K562 (cell line): Measurements from ENCODE around the gene TAAR2. TPM values are rescaled to one million over a fixed set of nuclear protein-coding genes. Genes with fewer than 3 reads are reported as not detected.

Experiments used
- ATAC-seq: fragments of 200-7000 bp; cut with Tn5 transposase; 3 replicates; pipeline ENCODE4 v1.9.1; 2020; ENCODE audit warnings: moderate library complexity
- BruUV-seq: library from RNA; stranded (reverse); fragments of 400-500 nt; replicated peaks from 2 replicates; lab custom pipeline; 2021; lab: Mats Ljungman, UMichigan
- CTCF ChIA-PET: fragments of 300-600 bp; formaldehyde crosslinking; extraction: SDS; loops from one replicate; lab custom pipeline; 2021; ENCODE audit warnings: low intra/inter-chr PET ratio; lab: Yijun Ruan, JAX
- POLR2A ChIA-PET: fragments of 300-600, 350-650 bp; sonication (Branson Sonifier 250); formaldehyde crosslinking; extraction: SDS; loops from one replicate; lab custom pipeline; 2021; ENCODE audit warnings: antibody characterized with exemption, inconsistent platforms; lab: Yijun Ruan, JAX
- DNase-seq, 4 experiments: peaks; one replicate each; pipeline versions ENCODE4 v3.0.0 to v3.0.0-alpha.2; 2011 to 2018; ENCODE audit warnings: low spot score in 3 of 4, mixed read lengths in 3 of 4; ENCODE audit errors: extremely low read depth in 1 of 4
- FAIRE-seq: peaks from 2 replicates; lab custom pipeline; 2011; peaks lifted over from hg19 to GRCh38; lab: Jason Lieb, UNC
- H2AFZ ChIP-seq: 2 replicates; pipeline ENCODE4 v1.6.0; 2011; ENCODE audit warnings: low read depth, low read length, control low read depth, inconsistent platforms
- H3K27ac ChIP-seq: fragments of 200-600 bp; 3 replicates; pipeline ENCODE4 v1.8.0; 2011; ENCODE audit warnings: low read depth, mild to moderate bottlenecking, control low read depth, inconsistent platforms, low read length, moderate library complexity, mixed read lengths; ENCODE audit errors: extremely low read depth
- H3K27me3 ChIP-seq, 2 experiments: fragments of 300-600 bp in 1 of 2; 2 replicates in 1 of 2; 3 replicates in 1 of 2; pipeline versions ENCODE4 v1.6.0 to v1.8.0; 2011; ENCODE audit warnings: inconsistent platforms in 2 of 2, low read length in 2 of 2, mild to moderate bottlenecking in 1 of 2, mixed read lengths in 1 of 2, moderate library complexity in 1 of 2; ENCODE audit not compliant: control insufficient read depth in 2 of 2, insufficient read depth in 2 of 2
- H3K36me3 ChIP-seq: fragments of 300-600 bp; 3 replicates; pipeline ENCODE4 v1.8.0; 2011; ENCODE audit warnings: mild to moderate bottlenecking, low read length, inconsistent platforms; ENCODE audit not compliant: control insufficient read depth, insufficient read depth
- H3K4me1 ChIP-seq, 2 experiments: fragments of 200-600 bp in 1 of 2; replicated peaks in 1 of 2; 2 replicates in 1 of 2; 3 replicates in 1 of 2; pipeline versions ENCODE4 v1.5.1 to v1.8.0; 2011; ENCODE audit warnings: inconsistent platforms in 2 of 2, low read length in 2 of 2, mild to moderate bottlenecking in 1 of 2, mixed read lengths in 1 of 2, moderate library complexity in 1 of 2; ENCODE audit not compliant: control insufficient read depth in 2 of 2, insufficient read depth in 2 of 2
- H3K4me2 ChIP-seq: 2 replicates; pipeline ENCODE4 v1.6.1; 2011; ENCODE audit warnings: low read length, control low read depth, inconsistent platforms, mixed read lengths; ENCODE audit not compliant: insufficient read depth
- H3K4me3 ChIP-seq: fragments of 200-600 bp; sonication (generic), shearing (Covaris generic); 2 replicates; pipeline ENCODE4 v1.5.1; 2016; ENCODE audit warnings: control low read depth, inconsistent platforms
- H3K79me2 ChIP-seq: fragments of 200-600 bp; 3 replicates; pipeline ENCODE4 v1.8.0; 2011; ENCODE audit warnings: low read length, inconsistent platforms; ENCODE audit not compliant: control insufficient read depth, insufficient read depth
- H3K9ac ChIP-seq, 2 experiments: 2 replicates each; pipeline versions ENCODE4 v1.6.0 to v1.6.1; 2011; ENCODE audit warnings: low read depth in 2 of 2, low read length in 2 of 2, control low read depth in 1 of 2, inconsistent platforms in 1 of 2, mild to moderate bottlenecking in 1 of 2, mixed read lengths in 1 of 2; ENCODE audit not compliant: insufficient read depth in 1 of 2
- H3K9me1 ChIP-seq: one replicate; pipeline ENCODE4 v1.6.0; 2011; ENCODE audit warnings: inconsistent platforms, mild to moderate bottlenecking, low read length, moderate library complexity; ENCODE audit not compliant: control insufficient read depth, insufficient read depth
- H3K9me3 ChIP-seq: replicated peaks from 2 replicates; pipeline ENCODE4 v1.5.1; 2011; ENCODE audit warnings: low read depth, low read length, inconsistent platforms; ENCODE audit not compliant: control insufficient read depth, insufficient read depth
- H4K20me1 ChIP-seq: replicated peaks from 2 replicates; pipeline ENCODE4 v1.6.1; 2011; ENCODE audit warnings: low read length, inconsistent platforms, mixed read lengths; ENCODE audit not compliant: control insufficient read depth, insufficient read depth
- BMI1 ChIP-seq: fragments of 150-350 bp; IDR thresholded peaks from 2 replicates; pipeline ENCODE4 v1.6.1; 2014; ENCODE audit warnings: low read length
- HDAC3 ChIP-seq: fragments of 450-650 bp; IDR thresholded peaks from 2 replicates; pipeline ENCODE4 v1.6.1; 2018; ENCODE audit warnings: borderline replicate concordance, mild to moderate bottlenecking, moderate library complexity; ENCODE audit not compliant: partially characterized antibody
- SREBF2 ChIP-seq: sonication (generic); formaldehyde crosslinking; IDR thresholded peaks from 2 replicates; pipeline ENCODE4 v1.4.0; 2020; ENCODE audit warnings: mild to moderate bottlenecking, missing genetic modification reagents
- SRSF1 ChIP-seq: fragments of 200-400 bp; formaldehyde crosslinking; IDR thresholded peaks from 2 replicates; pipeline ENCODE4 v1.6.1; 2017; ENCODE audit warnings: mild to moderate bottlenecking, low read depth, low read length, moderate library complexity
- ZEB2 ChIP-seq: fragments of 450-650 bp; IDR thresholded peaks from 2 replicates; pipeline ENCODE4 v1.6.1; 2016
- ZNF217 ChIP-seq: sonication (generic); formaldehyde crosslinking; IDR thresholded peaks from 2 replicates; pipeline ENCODE4 v1.8.0; 2022; ENCODE audit warnings: mild to moderate bottlenecking, missing genetic modification reagents
- WGBS: fragments of 100-300 bp; shearing (Covaris generic); methylation state at CpG from one replicate; pipeline ENCODE4 v1.1.6; 2016; ENCODE audit warnings: low coverage, mixed read lengths; ENCODE audit not compliant: insufficient coverage; ENCODE audit errors: missing lambda C conversion rate; 5-methylcytosine and 5-hydroxymethylcytosine counted together
- in situ Hi-C: fragments of 300-500 bp; cut with MboI; formaldehyde crosslinking; loops from 4 replicates; pipeline ENCODE4 v1.15.0; 2018; ENCODE audit warnings: inconsistent platforms, mixed read lengths
- intact Hi-C: fragments of 100-400 bp; cut with micrococcal nuclease; formaldehyde crosslinking; loops from 2 replicates; pipeline ENCODE4 v1.14.2; 2022
- polyA plus RNA-seq, 8 experiments: library from polyadenylated mRNA; depleted of rRNA in 4 of 8; stranded (reverse) in 5 of 8; unstranded in 3 of 8; fragments of >200 nt; fragmentation: Nextera tagmentation in 2 of 8; fragmentation: Illumina TruSeq in 1 of 8; extraction: Ambion mirVana in 2 of 8; extraction: Trizol in 1 of 8; gene quantifications; 2 replicates each; pipeline versions ENCODE4 v1.2.1 to v1.2.3, GENCODE V29; 2011 to 2014; ENCODE audit warnings: inconsistent platforms in 1 of 8, missing spikeins in 1 of 8
- total RNA-seq, 7 experiments: library from RNA; depleted of rRNA in 6 of 7; stranded (reverse); fragments of >200 nt in 6 of 7; fragmentation: Illumina TruSeq in 2 of 7; extraction: Trizol in 2 of 7; gene quantifications; 2 replicates each; pipeline versions ENCODE4 v1.2.1 to v1.2.3, GENCODE V29; 2011 to 2021; ENCODE audit warnings: low replicate concordance in 1 of 7
- TF ChIP-seq, protein P1 (sequence below): fragments of 150-350 bp; conservative IDR thresholded peaks from 2 replicates; pipeline ENCODE4 v1.6.1; 2014; ENCODE audit warnings: low read length

The TAAR2 gene
- total and polyA plus RNA-seq, 9 of the 15 experiments (the other 6 are each of a cell fraction or from before 2014, with no cell fraction given): not detected

DNA sequence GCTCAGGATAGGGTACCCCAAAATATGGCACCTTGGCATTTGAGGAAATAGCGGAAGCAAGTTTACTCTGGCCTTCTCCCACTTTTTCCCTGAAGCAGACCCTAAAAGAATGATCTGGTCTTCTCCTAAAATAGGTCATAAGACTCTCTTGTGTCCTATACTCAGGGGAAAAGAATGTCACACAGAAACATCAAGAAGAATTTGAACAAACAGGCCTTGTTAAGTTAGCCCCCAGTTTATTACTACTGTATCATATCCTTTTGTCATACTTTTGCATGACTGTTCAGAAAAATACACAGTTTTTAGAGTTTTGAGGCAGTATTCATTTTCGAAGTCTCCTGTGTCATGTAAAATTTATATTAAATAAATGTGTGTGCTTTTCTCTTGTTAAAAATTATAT is 12.5 kb downstream of the TAAR2 start:
- no peak for DNase-seq
- in situ Hi-C loops (no loop called here), intact Hi-C loops (no loop called here)
- H3K4me2 ChIP-seq: no peak overlapping the region
- H3K4me1 ChIP-seq: no peaks in the 10 kb centered on the region
- H4K20me1 ChIP-seq: no peaks in the 10 kb centered on the region
- WGBS: 0% methylated on average over 2 of the region's 2 CpGs
- no TSS peak for BruUV-seq
- no peak overlapping the region for H3K27ac ChIP-seq
- ATAC-seq: no peak
- H3K4me3 ChIP-seq: no peak overlapping the region
- POLR2A ChIA-PET: no interaction called here
- no peak for TF ChIP-seq SRSF1
- no peak for TF ChIP-seq SREBF2 (CRISPR knock-in tag)
- no peak for TF ChIP-seq ZEB2
- no peak for TF ChIP-seq HDAC3
- no peak for TF ChIP-seq BMI1
- TF ChIP-seq, protein P1, sequence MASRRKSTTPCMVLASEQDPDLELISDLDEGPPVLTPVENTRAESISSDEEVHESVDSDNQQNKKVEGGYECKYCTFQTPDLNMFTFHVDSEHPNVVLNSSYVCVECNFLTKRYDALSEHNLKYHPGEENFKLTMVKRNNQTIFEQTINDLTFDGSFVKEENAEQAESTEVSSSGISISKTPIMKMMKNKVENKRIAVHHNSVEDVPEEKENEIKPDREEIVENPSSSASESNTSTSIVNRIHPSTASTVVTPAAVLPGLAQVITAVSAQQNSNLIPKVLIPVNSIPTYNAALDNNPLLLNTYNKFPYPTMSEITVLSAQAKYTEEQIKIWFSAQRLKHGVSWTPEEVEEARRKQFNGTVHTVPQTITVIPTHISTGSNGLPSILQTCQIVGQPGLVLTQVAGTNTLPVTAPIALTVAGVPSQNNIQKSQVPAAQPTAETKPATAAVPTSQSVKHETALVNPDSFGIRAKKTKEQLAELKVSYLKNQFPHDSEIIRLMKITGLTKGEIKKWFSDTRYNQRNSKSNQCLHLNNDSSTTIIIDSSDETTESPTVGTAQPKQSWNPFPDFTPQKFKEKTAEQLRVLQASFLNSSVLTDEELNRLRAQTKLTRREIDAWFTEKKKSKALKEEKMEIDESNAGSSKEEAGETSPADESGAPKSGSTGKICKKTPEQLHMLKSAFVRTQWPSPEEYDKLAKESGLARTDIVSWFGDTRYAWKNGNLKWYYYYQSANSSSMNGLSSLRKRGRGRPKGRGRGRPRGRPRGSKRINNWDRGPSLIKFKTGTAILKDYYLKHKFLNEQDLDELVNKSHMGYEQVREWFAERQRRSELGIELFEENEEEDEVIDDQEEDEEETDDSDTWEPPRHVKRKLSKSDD: no peak
- no peak for TF ChIP-seq ZNF217 (CRISPR knock-in tag)
- TF ChIP-seq, all 486 proteins: peak for 0
- Histone ChIP-seq H3K27me3 (peaks cover 0 to 3% of the 10 kb centered on the region in 2 experiments; a peak in 1 of 5 replicates), H3K9me1 (no peaks in the 10 kb centered on the region), H3K9ac (no peak overlapping the region), H3K36me3 (no peaks in the 10 kb centered on the region), H2AFZ (no peak overlapping the region), H3K9me3 (no peaks in the 10 kb centered on the region), H3K79me2 (no peaks in the 10 kb centered on the region)
- CTCF ChIA-PET: no interaction called here
- FAIRE-seq: no peak
